PC-9 (cell line): ENCODE results near the gene ARFGAP3. TPM values are rescaled to one million over a fixed set of nuclear protein-coding genes. Genes with fewer than 3 reads are reported as not detected.

Source experiments
- BruUV-seq: library from RNA; stranded (reverse); fragments of 400-500 nt; replicated peaks from 2 replicates; lab custom pipeline; 2021; lab: Mats Ljungman, UMichigan
- CTCF ChIA-PET: fragments of 300-600 bp; sonication (Branson Sonifier 250); formaldehyde crosslinking; loops from one replicate; lab custom pipeline; 2022; ENCODE audit warnings: antibody characterized with exemption; lab: Charles Lee
- POLR2A ChIA-PET: fragments of 300-600 bp; sonication (Branson Sonifier 250); formaldehyde crosslinking; loops from one replicate; lab custom pipeline; 2022; ENCODE audit warnings: antibody characterized with exemption; ENCODE audit not compliant: unreplicated experiment; lab: Charles Lee
- DNase-seq, 2 experiments: peaks; one replicate each; pipeline versions ENCODE4 v3.0.0 to v3.0.0-alpha.2; 2015 to 2022; ENCODE audit warnings: mixed read lengths in 1 of 2
- H2AFZ ChIP-seq: fragments of 200-600 bp; sonication (generic); 2 replicates; pipeline ENCODE4 v1.8.1; 2017; ENCODE audit warnings: antibody characterized with exemption
- H3F3A ChIP-seq: fragments of 200-600 bp; sonication (generic); 2 replicates; pipeline ENCODE4 v1.8.1; 2017; ENCODE audit warnings: antibody characterized with exemption, mild to moderate bottlenecking, low read depth; ENCODE audit not compliant: insufficient read depth
- H3K27ac ChIP-seq: fragments of 200-600 bp; sonication (generic); 2 replicates; pipeline ENCODE4 v1.6.1; 2016; ENCODE audit warnings: mixed run types
- H3K27me3 ChIP-seq: fragments of 200-600 bp; sonication (generic); 2 replicates; pipeline ENCODE4 v1.6.1; 2016; ENCODE audit warnings: low read depth, mixed run types; ENCODE audit not compliant: insufficient read depth
- H3K36me3 ChIP-seq: fragments of 200-600 bp; sonication (generic); 2 replicates; pipeline ENCODE4 v1.6.1; 2016; ENCODE audit warnings: low read depth, mixed run types
- H3K4me1 ChIP-seq: fragments of 200-600 bp; sonication (generic); replicated peaks from 2 replicates; pipeline ENCODE4 v1.6.1; 2016; ENCODE audit warnings: mixed run types; ENCODE audit not compliant: insufficient read depth
- H3K4me2 ChIP-seq: fragments of 200-600 bp; sonication (generic); 2 replicates; pipeline ENCODE4 v1.6.1; 2017; ENCODE audit warnings: mixed run types
- H3K4me3 ChIP-seq: fragments of 200-600 bp; sonication (generic); 2 replicates; pipeline ENCODE4 v1.6.1; 2016; ENCODE audit warnings: mixed run types
- H3K79me2 ChIP-seq: fragments of 200-600 bp; sonication (generic); 2 replicates; pipeline ENCODE4 v1.6.1; 2017; ENCODE audit warnings: low read depth, mixed run types
- H3K9me2 ChIP-seq: fragments of 200-600 bp; sonication (generic); 2 replicates; pipeline ENCODE4 v1.8.1; 2017; ENCODE audit warnings: mild to moderate bottlenecking; ENCODE audit not compliant: insufficient read depth
- H3K9me3 ChIP-seq: fragments of 200-600 bp; sonication (generic); 2 replicates; pipeline ENCODE4 v1.8.1; 2016; ENCODE audit warnings: low read depth; ENCODE audit not compliant: insufficient read depth
- H4K20me1 ChIP-seq: fragments of 200-600 bp; sonication (generic); 2 replicates; pipeline ENCODE4 v1.8.1; 2017; ENCODE audit not compliant: insufficient read depth
- EZH2 ChIP-seq: fragments of 200-600 bp; sonication (generic); IDR thresholded peaks from 2 replicates; pipeline ENCODE4 v1.8.0; 2017; ENCODE audit warnings: antibody characterized with exemption, low read depth
- intact Hi-C: fragments of 100-400 bp; cut with micrococcal nuclease; formaldehyde crosslinking; loops from one replicate; pipeline ENCODE4 v1.10.0; 2022; ENCODE audit not compliant: unreplicated experiment
- total RNA-seq: library from RNA; stranded (reverse); gene quantifications from 2 replicates; pipeline ENCODE4 v1.2.3, GENCODE V29; 2021
- TF ChIP-seq, protein P1 (sequence below): fragments of 200-600 bp; sonication (generic); conservative IDR thresholded peaks from 2 replicates; pipeline ENCODE4 v1.6.1; 2017; ENCODE audit warnings: mixed run types, antibody characterized with exemption, mild to moderate bottlenecking, moderate library complexity

The ARFGAP3 gene
- total RNA-seq, 1 experiment from 2014 or later = 29.1 TPM

DNA sequence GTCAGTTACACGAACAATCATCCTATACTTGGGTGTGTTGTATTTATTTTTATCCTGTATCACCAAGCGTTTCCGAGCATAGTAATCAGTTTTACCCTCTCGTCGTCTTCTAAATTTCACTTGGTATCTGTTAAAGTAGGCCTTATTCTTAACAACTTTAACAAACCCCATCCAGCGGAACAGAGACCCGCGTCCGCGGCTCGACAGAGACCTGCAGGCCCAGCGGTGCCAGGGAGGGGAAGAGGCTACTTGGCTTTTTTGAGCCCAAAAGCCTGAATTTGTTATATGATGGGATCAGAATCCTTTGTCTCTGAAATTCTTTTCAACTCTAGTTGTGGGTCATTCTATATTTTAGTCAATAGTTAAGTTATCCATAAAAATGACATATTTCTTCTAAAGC lies 79.9 kb downstream of the ARFGAP3 start:
- POLR2A ChIA-PET = no interaction called here
- intact Hi-C loops = no loop called here

DNA sequence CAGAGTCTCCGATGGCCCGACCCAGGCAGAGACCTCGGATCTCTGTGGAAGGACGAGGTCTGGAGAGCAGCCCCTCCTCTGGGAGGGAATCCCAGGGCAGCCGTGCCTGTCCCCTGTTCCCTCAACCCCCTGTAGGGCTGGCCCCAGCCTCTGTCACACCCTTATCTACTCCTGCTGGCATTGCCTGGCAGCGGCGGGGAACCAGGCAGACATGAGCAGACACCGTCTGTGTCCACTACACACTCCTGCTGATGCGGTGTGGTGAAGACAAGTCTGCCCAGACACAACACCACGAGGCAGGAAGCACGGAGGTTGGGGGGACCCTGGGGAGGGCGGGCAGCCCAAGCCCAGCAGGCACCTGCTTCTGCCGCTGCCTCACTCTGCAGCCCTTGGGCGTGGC lies 83.9 kb downstream of the ARFGAP3 start:
- Histone ChIP-seq H3K4me3 (no peak overlapping the region), H3K79me2 (no peaks in the 10 kb centered on the region), H3K9me3 (no peaks in the 10 kb centered on the region), H3K36me3 (no peaks in the 10 kb centered on the region), H3K4me1 (no peaks in the 10 kb centered on the region), H3K9me2 (no peaks in the 10 kb centered on the region), H4K20me1 (no peaks in the 10 kb centered on the region), H3K27me3 (no peaks in the 10 kb centered on the region), H2AFZ (no peak overlapping the region), H3K4me2 (no peak overlapping the region), H3F3A (no peaks in the 10 kb centered on the region; the same call in 1 of the 2 replicates), H3K27ac (no peak overlapping the region)
- ChIA-PET CTCF (no interaction called here), POLR2A (no interaction called here)
- intact Hi-C loops = no loop called here
- no peak for TF ChIP-seq EZH2
- TF ChIP-seq, protein P1, sequence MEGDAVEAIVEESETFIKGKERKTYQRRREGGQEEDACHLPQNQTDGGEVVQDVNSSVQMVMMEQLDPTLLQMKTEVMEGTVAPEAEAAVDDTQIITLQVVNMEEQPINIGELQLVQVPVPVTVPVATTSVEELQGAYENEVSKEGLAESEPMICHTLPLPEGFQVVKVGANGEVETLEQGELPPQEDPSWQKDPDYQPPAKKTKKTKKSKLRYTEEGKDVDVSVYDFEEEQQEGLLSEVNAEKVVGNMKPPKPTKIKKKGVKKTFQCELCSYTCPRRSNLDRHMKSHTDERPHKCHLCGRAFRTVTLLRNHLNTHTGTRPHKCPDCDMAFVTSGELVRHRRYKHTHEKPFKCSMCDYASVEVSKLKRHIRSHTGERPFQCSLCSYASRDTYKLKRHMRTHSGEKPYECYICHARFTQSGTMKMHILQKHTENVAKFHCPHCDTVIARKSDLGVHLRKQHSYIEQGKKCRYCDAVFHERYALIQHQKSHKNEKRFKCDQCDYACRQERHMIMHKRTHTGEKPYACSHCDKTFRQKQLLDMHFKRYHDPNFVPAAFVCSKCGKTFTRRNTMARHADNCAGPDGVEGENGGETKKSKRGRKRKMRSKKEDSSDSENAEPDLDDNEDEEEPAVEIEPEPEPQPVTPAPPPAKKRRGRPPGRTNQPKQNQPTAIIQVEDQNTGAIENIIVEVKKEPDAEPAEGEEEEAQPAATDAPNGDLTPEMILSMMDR = no peak
- no peak for DNase-seq
- BruUV-seq = no TSS peak

More for the DNA sequence above, 79.9 kb downstream of the ARFGAP3 start:
- no peaks in the 10 kb centered on the region; the same call in 1 of the 2 replicates for H3K4me1 ChIP-seq
- no peaks in the 10 kb centered on the region for H4K20me1 ChIP-seq
- no TSS peak for BruUV-seq
- CTCF ChIA-PET = no interaction called here
- no peak overlapping the region for H3K4me3 ChIP-seq
- H3K79me2 ChIP-seq = no peaks in the 10 kb centered on the region
- no peaks in the 10 kb centered on the region for H3K36me3 ChIP-seq
- H2AFZ ChIP-seq = no peak overlapping the region
- no peaks in the 10 kb centered on the region for H3K9me3 ChIP-seq
- no peak overlapping the region for H3K27ac ChIP-seq
- H3K9me2 ChIP-seq = no peaks in the 10 kb centered on the region
- no peaks in the 10 kb centered on the region for H3K27me3 ChIP-seq
- DNase-seq = no peak
- TF ChIP-seq, protein P1 = no peak
- no peak for TF ChIP-seq EZH2
- H3F3A ChIP-seq = peaks cover 5% of the 10 kb centered on the region
- H3K4me2 ChIP-seq = no peak overlapping the region

- H3F3A ChIP-seq = no peaks in the 10 kb centered on the region; the same call in 1 of the 2 replicates
- no peak overlapping the region for H3K4me2 ChIP-seq
- CTCF ChIA-PET = no interaction called here
Observed at GRCh38 chr22:42772647-42773046, 84.4 kb downstream of the ARFGAP3 start.

More at GRCh38 chr22:42772647-42773046, 84.4 kb downstream of the ARFGAP3 start:
- H3K9me3 ChIP-seq = no peaks in the 10 kb centered on the region
- no peak overlapping the region for H2AFZ ChIP-seq
- no TSS peak for BruUV-seq
- TF ChIP-seq, protein P1 = no peak
- no peak for TF ChIP-seq EZH2
- DNase-seq = no peak
- intact Hi-C loops = no loop called here
- POLR2A ChIA-PET = no interaction called here
- no peaks in the 10 kb centered on the region for H3K4me1 ChIP-seq
- H3K27me3 ChIP-seq = no peaks in the 10 kb centered on the region
- no peaks in the 10 kb centered on the region for H3K9me2 ChIP-seq
- no peaks in the 10 kb centered on the region for H3K36me3 ChIP-seq
- no peak overlapping the region for H3K4me3 ChIP-seq
- H3K27ac ChIP-seq = no peak overlapping the region
- no peaks in the 10 kb centered on the region for H3K79me2 ChIP-seq
- H4K20me1 ChIP-seq = no peaks in the 10 kb centered on the region
